HL-60 (cell line): ENCODE data around the gene TAT.

Experiments used
- DNase-seq, 2 experiments: peaks; one replicate each; pipeline ENCODE4 v3.0.0-alpha.2; 2010 to 2020; ENCODE audit warnings: low read depth in 1 of 2, low spot score in 1 of 2
- H3K27ac ChIP-seq: fragments of 250-450 bp; sonication (Bioruptor Pico); replicated peaks from 2 replicates; pipeline ENCODE4 v1.5.1; 2020; ENCODE audit warnings: mild to moderate bottlenecking, moderate library complexity
- H3K27me3 ChIP-seq: fragments of 250-450 bp; sonication (Bioruptor Pico); 2 replicates; pipeline ENCODE4 v1.5.1; 2021; ENCODE audit warnings: mild to moderate bottlenecking, moderate library complexity; ENCODE audit not compliant: insufficient read depth, poor library complexity, severe bottlenecking
- H3K4me3 ChIP-seq: replicated peaks from 2 replicates; pipeline ENCODE4 v1.5.1; 2011; ENCODE audit warnings: mild to moderate bottlenecking, control low read depth, low read length; ENCODE audit not compliant: insufficient read depth
- CTCF ChIP-seq: IDR thresholded peaks from one replicate; pipeline ENCODE4 v1.5.1; 2011; ENCODE audit warnings: low read length, control low read depth, inconsistent platforms; ENCODE audit not compliant: insufficient read depth
- GABPA ChIP-seq: IDR thresholded peaks from 2 replicates; pipeline ENCODE4 v1.6.1; 2012; ENCODE audit warnings: low read depth
- POLR2AphosphoS5 ChIP-seq: IDR thresholded peaks from 2 replicates; pipeline ENCODE4 v1.6.1; 2012; ENCODE audit warnings: low read depth
- SPI1 ChIP-seq: IDR thresholded peaks from 2 replicates; pipeline ENCODE4 v1.6.1; 2012; ENCODE audit warnings: low read depth, mild to moderate bottlenecking, borderline replicate concordance
- TF ChIP-seq, protein P1 (sequence below): IDR thresholded peaks from 2 replicates; pipeline ENCODE4 v1.6.1; 2012; ENCODE audit warnings: low read depth; ENCODE audit not compliant: insufficient replicate concordance

TAT gene

GRCh38 chr16:71594000-71594646 is 17.2 kb upstream of the TAT start:
- no peak for TF ChIP-seq POLR2AphosphoS5
- no peak for TF ChIP-seq GABPA
- TF ChIP-seq CTCF = no peak
- no peak for TF ChIP-seq SPI1
- TF ChIP-seq, protein P1, sequence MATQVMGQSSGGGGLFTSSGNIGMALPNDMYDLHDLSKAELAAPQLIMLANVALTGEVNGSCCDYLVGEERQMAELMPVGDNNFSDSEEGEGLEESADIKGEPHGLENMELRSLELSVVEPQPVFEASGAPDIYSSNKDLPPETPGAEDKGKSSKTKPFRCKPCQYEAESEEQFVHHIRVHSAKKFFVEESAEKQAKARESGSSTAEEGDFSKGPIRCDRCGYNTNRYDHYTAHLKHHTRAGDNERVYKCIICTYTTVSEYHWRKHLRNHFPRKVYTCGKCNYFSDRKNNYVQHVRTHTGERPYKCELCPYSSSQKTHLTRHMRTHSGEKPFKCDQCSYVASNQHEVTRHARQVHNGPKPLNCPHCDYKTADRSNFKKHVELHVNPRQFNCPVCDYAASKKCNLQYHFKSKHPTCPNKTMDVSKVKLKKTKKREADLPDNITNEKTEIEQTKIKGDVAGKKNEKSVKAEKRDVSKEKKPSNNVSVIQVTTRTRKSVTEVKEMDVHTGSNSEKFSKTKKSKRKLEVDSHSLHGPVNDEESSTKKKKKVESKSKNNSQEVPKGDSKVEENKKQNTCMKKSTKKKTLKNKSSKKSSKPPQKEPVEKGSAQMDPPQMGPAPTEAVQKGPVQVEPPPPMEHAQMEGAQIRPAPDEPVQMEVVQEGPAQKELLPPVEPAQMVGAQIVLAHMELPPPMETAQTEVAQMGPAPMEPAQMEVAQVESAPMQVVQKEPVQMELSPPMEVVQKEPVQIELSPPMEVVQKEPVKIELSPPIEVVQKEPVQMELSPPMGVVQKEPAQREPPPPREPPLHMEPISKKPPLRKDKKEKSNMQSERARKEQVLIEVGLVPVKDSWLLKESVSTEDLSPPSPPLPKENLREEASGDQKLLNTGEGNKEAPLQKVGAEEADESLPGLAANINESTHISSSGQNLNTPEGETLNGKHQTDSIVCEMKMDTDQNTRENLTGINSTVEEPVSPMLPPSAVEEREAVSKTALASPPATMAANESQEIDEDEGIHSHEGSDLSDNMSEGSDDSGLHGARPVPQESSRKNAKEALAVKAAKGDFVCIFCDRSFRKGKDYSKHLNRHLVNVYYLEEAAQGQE = no peak
- no peaks in the 10 kb centered on the region for H3K27me3 ChIP-seq
- H3K27ac ChIP-seq = no peak overlapping the region
- H3K4me3 ChIP-seq = no peak overlapping the region
- DNase-seq = no peak

GRCh38 chr16:71593048-71593999 is 16.4 kb upstream of the TAT start:
- TF ChIP-seq SPI1 (no peak), GABPA (no peak), POLR2AphosphoS5 (no peak), CTCF (no peak)
- TF ChIP-seq, protein P1 = no peak
- H3K4me3 ChIP-seq = no peak overlapping the region
- DNase-seq = no peak
- no peaks in the 10 kb centered on the region for H3K27me3 ChIP-seq
- no peak overlapping the region for H3K27ac ChIP-seq

DNA sequence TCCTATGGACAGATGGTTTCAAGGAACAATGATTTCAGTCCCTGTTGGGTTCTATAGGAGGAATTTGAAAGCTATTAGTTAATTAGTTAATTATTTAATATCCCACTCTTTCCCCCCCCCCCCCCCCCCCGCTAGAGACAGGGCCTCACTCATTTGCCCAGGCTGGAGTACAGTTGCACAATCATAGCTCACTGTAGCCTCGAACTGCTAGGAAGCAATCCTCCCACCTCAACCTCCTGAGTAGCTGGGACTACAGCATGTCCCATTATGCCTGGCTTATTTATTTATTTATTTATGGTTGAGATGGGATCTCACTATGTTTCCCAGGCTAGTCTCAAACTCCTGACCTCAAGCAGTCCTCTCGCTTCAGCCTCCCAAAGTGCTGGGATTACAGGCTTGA is 15.0 kb upstream of the TAT start:
- DNase-seq = no peak
- Histone ChIP-seq H3K27me3 (peaks cover 3% of the 10 kb centered on the region), H3K27ac (no peak overlapping the region), H3K4me3 (no peak overlapping the region)
- TF ChIP-seq POLR2AphosphoS5 = no peak
- no peak for TF ChIP-seq GABPA
- TF ChIP-seq, protein P1 = no peak
- no peak for TF ChIP-seq SPI1
- TF ChIP-seq CTCF = no peak
